Type B pancreatic cell (in vitro differentiated cells): ENCODE results near the gene HLA-C. TPM values are rescaled to one million over a fixed set of nuclear protein-coding genes. Genes with fewer than 3 reads are reported as not detected.
"Not testable (repeated sequence)": the region's sequence is repeated elsewhere in the genome, so short reads cannot be mapped to it uniquely, and the experiment has no call there.

Experiments
- DNase-seq: peaks from one replicate; pipeline ENCODE4 v3.0.0; 2021; ENCODE audit warnings: mixed read lengths; ENCODE audit not compliant: unreplicated experiment; ENCODE audit errors: extremely low spot score
- H3K27ac Mint-ChIP-seq: 2 replicates; pipeline ENCODE4 v1.8.0; 2021; ENCODE audit warnings: mild to moderate bottlenecking, mixed read lengths
- H3K27me3 Mint-ChIP-seq: 2 replicates; pipeline ENCODE4 v1.8.0; 2021; ENCODE audit warnings: mixed read lengths
- H3K36me3 Mint-ChIP-seq: 2 replicates; pipeline ENCODE4 v1.8.0; 2021; ENCODE audit warnings: mixed read lengths
- H3K4me1 Mint-ChIP-seq: one replicate; pipeline ENCODE4 v1.8.0; 2021; ENCODE audit warnings: mixed read lengths; ENCODE audit not compliant: unreplicated experiment
- H3K4me3 Mint-ChIP-seq: 2 replicates; pipeline ENCODE4 v1.8.0; 2021; ENCODE audit warnings: mild to moderate bottlenecking, mixed read lengths
- H3K9me3 Mint-ChIP-seq: 2 replicates; pipeline ENCODE4 v1.8.0; 2021; ENCODE audit warnings: mixed read lengths
- total RNA-seq: library from RNA; stranded (reverse); gene quantifications from 2 replicates; pipeline ENCODE4 v1.2.1, GENCODE V29; 2021; ENCODE audit warnings: low replicate concordance
- TF ChIP-seq, protein P1 (sequence below): fragments of 200-600 bp; sonication (generic); conservative IDR thresholded peaks from 2 replicates; pipeline ENCODE4 v1.5.0; 2021; ENCODE audit warnings: antibody characterized with exemption, mild to moderate bottlenecking

HLA-C gene
- total RNA-seq, 1 donor from 2014 or later: 188 TPM

- no peak for DNase-seq
- H3K27me3 Mint-ChIP-seq: peaks cover 22% of the 10 kb centered on the region
- H3K9me3 Mint-ChIP-seq: no peaks in the 10 kb centered on the region
- TF ChIP-seq, protein P1, sequence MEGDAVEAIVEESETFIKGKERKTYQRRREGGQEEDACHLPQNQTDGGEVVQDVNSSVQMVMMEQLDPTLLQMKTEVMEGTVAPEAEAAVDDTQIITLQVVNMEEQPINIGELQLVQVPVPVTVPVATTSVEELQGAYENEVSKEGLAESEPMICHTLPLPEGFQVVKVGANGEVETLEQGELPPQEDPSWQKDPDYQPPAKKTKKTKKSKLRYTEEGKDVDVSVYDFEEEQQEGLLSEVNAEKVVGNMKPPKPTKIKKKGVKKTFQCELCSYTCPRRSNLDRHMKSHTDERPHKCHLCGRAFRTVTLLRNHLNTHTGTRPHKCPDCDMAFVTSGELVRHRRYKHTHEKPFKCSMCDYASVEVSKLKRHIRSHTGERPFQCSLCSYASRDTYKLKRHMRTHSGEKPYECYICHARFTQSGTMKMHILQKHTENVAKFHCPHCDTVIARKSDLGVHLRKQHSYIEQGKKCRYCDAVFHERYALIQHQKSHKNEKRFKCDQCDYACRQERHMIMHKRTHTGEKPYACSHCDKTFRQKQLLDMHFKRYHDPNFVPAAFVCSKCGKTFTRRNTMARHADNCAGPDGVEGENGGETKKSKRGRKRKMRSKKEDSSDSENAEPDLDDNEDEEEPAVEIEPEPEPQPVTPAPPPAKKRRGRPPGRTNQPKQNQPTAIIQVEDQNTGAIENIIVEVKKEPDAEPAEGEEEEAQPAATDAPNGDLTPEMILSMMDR: no peak
- H3K27ac Mint-ChIP-seq: no peak overlapping the region
- no peak overlapping the region for H3K4me3 Mint-ChIP-seq
- no peaks in the 10 kb centered on the region for H3K36me3 Mint-ChIP-seq
- H3K4me1 Mint-ChIP-seq: no peaks in the 10 kb centered on the region
These were observed 32.0 kb downstream of the HLA-C start for GRCh38 chr6:31239854-31240253.

DNA sequence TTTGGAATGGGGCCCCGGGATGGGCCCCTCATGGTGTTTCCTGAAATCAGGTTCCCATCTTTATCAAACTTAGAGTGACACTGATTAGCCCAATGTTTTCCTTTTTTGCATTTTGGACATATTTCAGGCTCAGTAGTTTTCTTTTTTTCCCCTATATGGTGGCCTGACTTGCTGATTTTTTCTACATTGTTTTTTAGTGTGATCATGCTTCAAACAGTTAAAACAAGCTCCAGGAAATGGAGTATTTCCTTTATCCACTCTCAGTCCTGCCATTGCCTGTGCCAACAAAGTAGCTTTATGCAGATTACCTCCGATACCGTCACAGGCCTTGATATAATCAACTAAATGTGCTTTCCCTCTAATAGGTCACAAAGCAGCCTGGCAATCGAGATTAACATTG is 37.8 kb downstream of the HLA-C start:
- not testable (repeated sequence) for H3K4me3 Mint-ChIP-seq, H3K9me3 Mint-ChIP-seq, DNase-seq, H3K27ac Mint-ChIP-seq, H3K36me3 Mint-ChIP-seq, H3K4me1 Mint-ChIP-seq
- peaks cover 25% of the 10 kb centered on the region for H3K27me3 Mint-ChIP-seq

- Mint-ChIP-seq H3K27me3 (peaks cover 8% of the 10 kb centered on the region), H3K36me3 (no peaks in the 10 kb centered on the region), H3K9me3 (no peaks in the 10 kb centered on the region), H3K27ac (no peak overlapping the region), H3K4me1 (no peaks in the 10 kb centered on the region), H3K4me3 (no peak overlapping the region)
- DNase-seq: no peak
- TF ChIP-seq, protein P1: no peak
These were observed 43.4 kb downstream of the HLA-C start for GRCh38 chr6:31228476-31228875.

GRCh38 chr6:31227143-31227542 is 44.7 kb downstream of the HLA-C start:
- Mint-ChIP-seq H3K36me3 (no peaks in the 10 kb centered on the region), H3K9me3 (no peaks in the 10 kb centered on the region), H3K4me1 (no peaks in the 10 kb centered on the region), H3K27me3 (peaks cover 8% of the 10 kb centered on the region), H3K27ac (no peak overlapping the region), H3K4me3 (no peak overlapping the region)
- no peak for DNase-seq
- TF ChIP-seq, protein P1: no peak

- Mint-ChIP-seq H3K27me3 (peaks cover 4% of the 10 kb centered on the region), H3K27ac (no peak overlapping the region), H3K4me1 (no peaks in the 10 kb centered on the region), H3K4me3 (no peak overlapping the region), H3K36me3 (no peaks in the 10 kb centered on the region), H3K9me3 (no peaks in the 10 kb centered on the region)
- TF ChIP-seq, protein P1: no peak
- no peak for DNase-seq
These were observed 46.2 kb downstream of the HLA-C start for GRCh38 chr6:31225735-31226134.

GRCh38 chr6:31222496-31222895 is 49.4 kb downstream of the HLA-C start:
- H3K27ac Mint-ChIP-seq: no peak overlapping the region
- H3K36me3 Mint-ChIP-seq: no peaks in the 10 kb centered on the region
- H3K4me3 Mint-ChIP-seq: no peak overlapping the region
- peaks cover 3% of the 10 kb centered on the region for H3K27me3 Mint-ChIP-seq
- no peaks in the 10 kb centered on the region for H3K9me3 Mint-ChIP-seq
- no peak for DNase-seq
- no peaks in the 10 kb centered on the region for H3K4me1 Mint-ChIP-seq
- TF ChIP-seq, protein P1: no peak

Other genes with a start within 250 kb of the HLA-C start
- gene C6orf15, start 159.5 kb downstream of the HLA-C start, total RNA-seq: not detected in 2 replicates
- gene PSORS1C1, start 157.3 kb downstream of the HLA-C start, total RNA-seq: not detected in 2 replicates
- gene CDSN, start 151.6 kb downstream of the HLA-C start, total RNA-seq: not detected in 2 replicates
- not detected in 2 replicates for gene PSORS1C2, start 133.0 kb downstream of the HLA-C start, total RNA-seq
- gene CCHCR1, start 114.3 kb downstream of the HLA-C start, total RNA-seq: 21.9 and 36.8 TPM in 2 replicates
- 8.9 and 18.9 TPM in 2 replicates for gene TCF19, start 113.5 kb downstream of the HLA-C start, total RNA-seq
- gene POU5F1, start 101.4 kb downstream of the HLA-C start, total RNA-seq: not detected in 2 replicates
- gene HLA-B, start 85.1 kb upstream of the HLA-C start, total RNA-seq: 53.9 and 116 TPM in 2 replicates
- gene MICA, start 131.5 kb upstream of the HLA-C start, total RNA-seq: 9.0 and 10.7 TPM in 2 replicates
- gene MICB, start 226.1 kb upstream of the HLA-C start, total RNA-seq: 0.14 and 0.86 TPM in 2 replicates